K562 (cell line): ENCODE measurements around the gene FAM43B. TPM values are rescaled to one million over a fixed set of nuclear protein-coding genes. Genes with fewer than 3 reads are reported as not detected.

Source experiments
- AFF1 ChIP-seq, 2 experiments: fragments of 450-650 bp; IDR thresholded peaks; 2 replicates each; pipeline ENCODE4 v1.6.1; 2018; ENCODE audit warnings: mild to moderate bottlenecking in 2 of 2, low read depth in 1 of 2; ENCODE audit not compliant: partially characterized antibody in 2 of 2
- ARID1B ChIP-seq: fragments of 450-650 bp; IDR thresholded peaks from 2 replicates; pipeline ENCODE4 v1.6.1; 2016; ENCODE audit warnings: antibody characterized with exemption, mild to moderate bottlenecking, inconsistent platforms
- BRD9 ChIP-seq: fragments of 450-650 bp; IDR thresholded peaks from 2 replicates; pipeline ENCODE4 v1.6.1; 2018; ENCODE audit warnings: low read depth; ENCODE audit not compliant: partially characterized antibody
- CREM ChIP-seq: IDR thresholded peaks from 2 replicates; pipeline ENCODE4 v1.6.1; 2014; ENCODE audit warnings: antibody characterized with exemption, low read depth
- FOXK2 ChIP-seq, 2 experiments: fragments of 450-650 bp; IDR thresholded peaks in 1 of 2; conservative IDR thresholded peaks in 1 of 2; 2 replicates each; pipeline ENCODE4 v1.6.1; 2016; ENCODE audit warnings: low read depth in 2 of 2, mild to moderate bottlenecking in 1 of 2
- GATAD2A ChIP-seq: fragments of 450-650 bp; IDR thresholded peaks from 2 replicates; pipeline ENCODE4 v1.6.1; 2017
- NELFE ChIP-seq: IDR thresholded peaks from 2 replicates; pipeline ENCODE4 v1.6.1; 2011; ENCODE audit warnings: mild to moderate bottlenecking; ENCODE audit not compliant: insufficient read depth, insufficient read length
- NFE2 ChIP-seq: IDR thresholded peaks from 2 replicates; pipeline ENCODE4 v1.6.1; 2014; ENCODE audit warnings: antibody characterized with exemption, low read depth
- NFRKB ChIP-seq: fragments of 450-650 bp; IDR thresholded peaks from 2 replicates; pipeline ENCODE4 v1.6.1; 2016; ENCODE audit warnings: low read depth
- NR2C1 ChIP-seq, 2 experiments: fragments of 450-650 bp; IDR thresholded peaks; 2 replicates each; pipeline ENCODE4 v1.6.1; 2017; ENCODE audit warnings: mild to moderate bottlenecking in 2 of 2, antibody characterized with exemption in 1 of 2, inconsistent platforms in 1 of 2, missing compliant biosample characterization in 1 of 2, missing genetic modification characterization in 1 of 2
- PHB ChIP-seq: fragments of 250-450 bp; sonication (Bioruptor Pico); IDR thresholded peaks from 2 replicates; pipeline ENCODE4 v1.5.0; 2021
- RBM25 ChIP-seq: fragments of 200-400 bp; formaldehyde crosslinking; IDR thresholded peaks from 2 replicates; pipeline ENCODE4 v1.6.1; 2018; ENCODE audit warnings: low read length, low read depth, moderate library complexity; ENCODE audit not compliant: severe bottlenecking
- SMAD2 ChIP-seq: fragments of 150-350 bp; IDR thresholded peaks from 2 replicates; pipeline ENCODE4 v1.6.1; 2014; ENCODE audit warnings: low read depth, mild to moderate bottlenecking, low read length
- SRSF9 ChIP-seq: fragments of 200-400 bp; formaldehyde crosslinking; IDR thresholded peaks from 2 replicates; pipeline ENCODE4 v1.6.1; 2017; ENCODE audit warnings: low read depth, low read length, borderline replicate concordance
- TFAP4 ChIP-seq: sonication (generic); formaldehyde crosslinking; IDR thresholded peaks from 2 replicates; pipeline ENCODE4 v1.8.0; 2022; ENCODE audit warnings: missing genetic modification reagents, mild to moderate bottlenecking, moderate library complexity, borderline replicate concordance
- TGIF2 ChIP-seq: sonication (generic); formaldehyde crosslinking; IDR thresholded peaks from 2 replicates; pipeline ENCODE4 v1.8.1; 2022; ENCODE audit warnings: mild to moderate bottlenecking, missing genetic modification reagents, moderate library complexity
- ZBTB12 ChIP-seq: fragments of 250-450 bp; sonication (Bioruptor Pico); IDR thresholded peaks from 2 replicates; pipeline ENCODE4 v1.4.0; 2020
- ZBTB33 ChIP-seq: sonication (generic); formaldehyde crosslinking; IDR thresholded peaks from 2 replicates; pipeline ENCODE4 v1.8.1; 2023; ENCODE audit warnings: mild to moderate bottlenecking, missing genetic modification reagents
- ZKSCAN8 ChIP-seq: fragments of 200-800 bp; sonication (Bioruptor generic); IDR thresholded peaks from 2 replicates; pipeline ENCODE4 v1.6.1; 2016; ENCODE audit warnings: missing genetic modification characterization, missing compliant biosample characterization
- ZNF717 ChIP-seq: fragments of 250-450 bp; sonication (Bioruptor Pico); IDR thresholded peaks from 2 replicates; pipeline ENCODE4 v1.5.0; 2021
- polyA plus RNA-seq, 8 experiments: library from polyadenylated mRNA; depleted of rRNA in 4 of 8; stranded (reverse) in 5 of 8; unstranded in 3 of 8; fragments of >200 nt; fragmentation: Nextera tagmentation in 2 of 8; fragmentation: Illumina TruSeq in 1 of 8; extraction: Ambion mirVana in 2 of 8; extraction: Trizol in 1 of 8; gene quantifications; 2 replicates each; pipeline versions ENCODE4 v1.2.1 to v1.2.3, GENCODE V29; 2011 to 2014; ENCODE audit warnings: inconsistent platforms in 1 of 8, missing spikeins in 1 of 8
- total RNA-seq, 7 experiments: library from RNA; depleted of rRNA in 6 of 7; stranded (reverse); fragments of >200 nt in 6 of 7; fragmentation: Illumina TruSeq in 2 of 7; extraction: Trizol in 2 of 7; gene quantifications; 2 replicates each; pipeline versions ENCODE4 v1.2.1 to v1.2.3, GENCODE V29; 2011 to 2021; ENCODE audit warnings: low replicate concordance in 1 of 7

Gene FAM43B
- total and polyA plus RNA-seq, 9 of the 15 experiments (the other 6 are each of a cell fraction or from before 2014, with no cell fraction given) = not detected

- TF ChIP-seq CREM (0 out of 2 replicates have a peak, but pooled peaks have one; percentile 36), GATAD2A (no peak), SMAD2 (no peak), NELFE (no peak), BRD9 (no peak), AFF1 (IDR thresholded peaks at IDR 0.05; ENCODE audit: low read depth in 1 of 2, partially characterized antibody in 2 of 2) (no peak), PHB (CRISPR knock-in tag) (no peak), ZKSCAN8 (CRISPR knock-in tag) (no peak), NR2C1 (IDR thresholded peaks at IDR 0.05) (no peak), NR2C1 (tag; IDR thresholded peaks at IDR 0.05) (no peak), NFRKB (no peak), NFE2 (peak; percentile 73), ZBTB33 (CRISPR knock-in tag) (no peak), ZNF717 (CRISPR knock-in tag) (no peak), ZBTB12 (CRISPR knock-in tag) (no peak), RBM25 (peak; percentile 89), TFAP4 (CRISPR knock-in tag) (no peak; the same call in 1 of the 2 replicates), SRSF9 (no peak), TGIF2 (CRISPR knock-in tag) (no peak), FOXK2 (conservative IDR thresholded peaks at IDR 0.05 in 1 of 2, IDR thresholded peaks at IDR 0.05 in 1 of 2; ENCODE audit: low read depth in 2 of 2) (no peak), ARID1B (no peak)
Observed at GRCh38 chr1:20521960-20522861, 30.2 kb upstream of the FAM43B start (continued).
